Thoracic aorta (tissue), 2 donors: ENCODE data around the gene OPA1. TPM values are rescaled to one million over a fixed set of nuclear protein-coding genes. Genes with fewer than 3 reads are reported as not detected.

Source experiments
- ATAC-seq: fragments of 150-250 bp; one replicate; pipeline ENCODE4 v1.8.0; 2017; ENCODE audit warnings: low read depth; ENCODE audit not compliant: insufficient number of reproducible peaks, low FRiP score
- DNase-seq: peaks from one replicate; pipeline ENCODE4 v3.0.0-alpha.2; 2020; ENCODE audit warnings: low spot score
- H3K27ac ChIP-seq, 2 donors: fragments of 200-600 bp; sonication (generic); 1 replicate in 1 of 2; 2 replicates in 1 of 2; pipeline ENCODE4 v1.5.1; 2016; ENCODE audit warnings: mild to moderate bottlenecking in 2 of 2, moderate library complexity in 2 of 2
- H3K27me3 ChIP-seq: fragments of 200-600 bp; sonication (generic); replicated peaks from 2 replicates; pipeline ENCODE4 v1.6.0; 2016; ENCODE audit warnings: mild to moderate bottlenecking; ENCODE audit not compliant: insufficient read depth
- H3K36me3 ChIP-seq: fragments of 200-600 bp; sonication (generic); one replicate; pipeline ENCODE4 v1.5.1; 2016
- H3K4me1 ChIP-seq, 2 donors: fragments of 200-600 bp; sonication (generic); 1 replicate in 1 of 2; 2 replicates in 1 of 2; pipeline versions ENCODE4 v1.5.1 to v1.6.0; 2016; ENCODE audit warnings: low read depth in 2 of 2, mild to moderate bottlenecking in 1 of 2; ENCODE audit not compliant: control insufficient read depth in 1 of 2
- H3K4me3 ChIP-seq: fragments of 200-600 bp; sonication (generic); 2 replicates; pipeline ENCODE4 v1.5.1; 2016; ENCODE audit warnings: mild to moderate bottlenecking
- H3K9me3 ChIP-seq: fragments of 200-600 bp; sonication (generic); 2 replicates; pipeline ENCODE4 v1.5.1; 2016
- CTCF ChIP-seq: fragments of 200-600 bp; sonication (generic); IDR thresholded peaks from one replicate; pipeline ENCODE4 v1.5.1; 2019; ENCODE audit warnings: antibody characterized with exemption
- total RNA-seq, 2 donors: library from RNA; depleted of rRNA; stranded (reverse); fragments of >200 nt; gene quantifications; one replicate each; pipeline versions ENCODE4 v1.1.0 to v1.2.3, GENCODE V29; 2016

The OPA1 gene
- total RNA-seq, 2 donors from 2014 or later: 34.0 to 43.8 TPM

GRCh38 chr3:193736616-193737015, 143.6 kb downstream of the OPA1 start:
- TF ChIP-seq CTCF: no peak
- Histone ChIP-seq H3K4me3 (no peak overlapping the region), H3K27me3 (no peaks in the 10 kb centered on the region), H3K27ac (no peak overlapping the region), H3K4me1 (no peaks in the 10 kb centered on the region), H3K36me3 (no peaks in the 10 kb centered on the region), H3K9me3 (no peaks in the 10 kb centered on the region)
- no peak for DNase-seq
- ATAC-seq: no peak

- Histone ChIP-seq H3K27me3 (no peaks in the 10 kb centered on the region), H3K27ac (no peak overlapping the region), H3K4me3 (no peak overlapping the region), H3K9me3 (no peaks in the 10 kb centered on the region), H3K36me3 (no peaks in the 10 kb centered on the region), H3K4me1 (no peaks in the 10 kb centered on the region)
- ATAC-seq: no peak
- TF ChIP-seq CTCF: no peak
- DNase-seq: no peak
Measured at GRCh38 chr3:193737191-193737751, 144.3 kb downstream of the OPA1 start.

- H3K4me3 ChIP-seq: no peak overlapping the region
- H3K27ac ChIP-seq: no peak overlapping the region
- no peaks in the 10 kb centered on the region for H3K27me3 ChIP-seq
- no peak for TF ChIP-seq CTCF
- no peak for ATAC-seq
- H3K4me1 ChIP-seq: no peaks in the 10 kb centered on the region
- no peaks in the 10 kb centered on the region for H3K9me3 ChIP-seq
- H3K36me3 ChIP-seq: no peaks in the 10 kb centered on the region
- no peak for DNase-seq
Measured at GRCh38 chr3:193742628-193743027, 149.6 kb downstream of the OPA1 start.

- Histone ChIP-seq H3K4me1 (no peaks in the 10 kb centered on the region), H3K36me3 (no peaks in the 10 kb centered on the region), H3K4me3 (no peak overlapping the region), H3K27ac (no peak overlapping the region), H3K9me3 (no peaks in the 10 kb centered on the region), H3K27me3 (no peaks in the 10 kb centered on the region)
- DNase-seq (no peak), ATAC-seq (no peak)
- no peak for TF ChIP-seq CTCF
Measured at GRCh38 chr3:193743702-193744047, 150.7 kb downstream of the OPA1 start.

- Histone ChIP-seq H3K36me3 (no peaks in the 10 kb centered on the region), H3K27ac (no peak overlapping the region), H3K4me3 (no peak overlapping the region), H3K4me1 (no peaks in the 10 kb centered on the region), H3K9me3 (no peaks in the 10 kb centered on the region), H3K27me3 (no peaks in the 10 kb centered on the region)
- DNase-seq (no peak), ATAC-seq (no peak)
- TF ChIP-seq CTCF: no peak
Measured at GRCh38 chr3:193744048-193744821, 151.2 kb downstream of the OPA1 start.
